ENCODE data around the gene RTN4R. TPM values are rescaled to one million over a fixed set of nuclear protein-coding genes. Genes with fewer than 3 reads are reported as not detected.

The RTN4R gene
- total and polyA plus RNA-seq, 9 of the 15 experiments (the other 6 are each of a cell fraction or from before 2014, with no cell fraction given), result 0.04 to 2.8 (median 1.4) TPM; not detected in 3

- no peak for TF ChIP-seq CHAMP1 (IDR thresholded peaks at IDR 0.05)
- no peak for TF ChIP-seq DEAF1 (CRISPR knock-in tag; IDR thresholded peaks at IDR 0.05)
- TF ChIP-seq HDGF (IDR thresholded peaks at IDR 0.05), result peak; percentile 66; the same call in 1 of the 2 replicates
- TF ChIP-seq ZNF3 (CRISPR knock-in tag; IDR thresholded peaks at IDR 0.05), result no peak
- no peak for TF ChIP-seq MCM3 (IDR thresholded peaks at IDR 0.05)
- TF ChIP-seq JUNB (CRISPR knock-in tag; conservative IDR thresholded peaks at IDR 0.05), result no peak
- no peak for TF ChIP-seq SPI1 (IDR thresholded peaks at IDR 0.05; ENCODE audit: borderline replicate concordance, low read depth, low read length)
- no peak for TF ChIP-seq NFIC (IDR thresholded peaks at IDR 0.05)
- TF ChIP-seq KHSRP (IDR thresholded peaks at IDR 0.05), result no peak
- TF ChIP-seq U2AF1 (optimal IDR thresholded peaks at IDR 0.05; ENCODE audit: low read depth, low read length), result no peak
- peak; percentile 17; the same call in 1 of the 2 replicates for TF ChIP-seq CREB1 (IDR thresholded peaks at IDR 0.05)
- TF ChIP-seq CREB1 (CRISPR knock-in tag; IDR thresholded peaks at IDR 0.05), result no peak
- no peak for TF ChIP-seq HCFC1 (IDR thresholded peaks at IDR 0.05; ENCODE audit: low read depth, low read length)
- TF ChIP-seq ZNF408 (CRISPR knock-in tag; IDR thresholded peaks at IDR 0.05; ENCODE audit: low read depth), result no peak
- no peak for TF ChIP-seq ATF7 (IDR thresholded peaks at IDR 0.05)
- peak; percentile 24; the same call in 1 of the 2 replicates for TF ChIP-seq ZNF584 (CRISPR knock-in tag; IDR thresholded peaks at IDR 0.05; ENCODE audit: low read depth)
- TF ChIP-seq SMC3 (conservative IDR thresholded peaks at IDR 0.05; ENCODE audit: insufficient read depth, low read depth, low read length), result no peak
- peak; percentile 78 for TF ChIP-seq ZNF589 (CRISPR knock-in tag; IDR thresholded peaks at IDR 0.05; ENCODE audit: low read depth)
- peak; percentile 33 to 53 (median 53); a peak in 4 of 6 replicates for TF ChIP-seq CTCF (IDR thresholded peaks at IDR 0.05 in 2 of 3, conservative IDR thresholded peaks at IDR 0.05 in 1 of 3; ENCODE audit: insufficient read depth in 2 of 3, low read depth in 1 of 3, low read length in 3 of 3)
- TF ChIP-seq USF1 (CRISPR knock-in tag; IDR thresholded peaks at IDR 0.05), result no peak
- peak; percentile 54; the same call in 1 of the 2 replicates for TF ChIP-seq ELF2 (CRISPR knock-in tag; IDR thresholded peaks at IDR 0.05)
- no peak for TF ChIP-seq ESRRB (CRISPR knock-in tag; IDR thresholded peaks at IDR 0.05; ENCODE audit: borderline replicate concordance)
- no peak for TF ChIP-seq IRF2 (CRISPR knock-in tag; IDR thresholded peaks at IDR 0.05)
- no peak for TF ChIP-seq GABPA (tag; conservative IDR thresholded peaks at IDR 0.05; ENCODE audit: low read depth)
- 0 out of 2 replicates have a peak, but pooled peaks have one; percentile 37 for TF ChIP-seq ESRRA (IDR thresholded peaks at IDR 0.05; ENCODE audit: borderline replicate concordance, low read depth)
These were observed 61.4 kb downstream of the RTN4R start (continued) for GRCh38 chr22:20206709-20207215.

Measured in K562 (cell line).